Amygdala (tissue), 56 donors: ENCODE results near the gene CACNB1.

Experiments
- DNase-seq, 56 donors: peaks; one replicate each; lab custom pipeline; 2025; lab: John Stamatoyannopoulos, UW

Gene CACNB1

GRCh38 chr17:39208136-39208535 is 10.7 kb upstream of the CACNB1 start:
- peak in 32 of 56 donors; percentile 12 to 72 (median 48) for DNase-seq

GRCh38 chr17:39205112-39205526 is 7.7 kb upstream of the CACNB1 start:
- DNase-seq = no peak

- DNase-seq = no peak
These were observed 6.8 kb upstream of the CACNB1 start for GRCh38 chr17:39204245-39204644.

GRCh38 chr17:39200957-39201510 is 3.6 kb upstream of the CACNB1 start:
- DNase-seq = no peak

- DNase-seq = peak in 51 of 56 donors; percentile 29 to 90 (median 75)
These were observed 2.8 kb upstream of the CACNB1 start, which contains the start of gene RPL19 for GRCh38 chr17:39200070-39200879. RPL19 (plus strand) TSS chr17:39200283; CDS start chr17:39200345, 62 bp downstream.

- DNase-seq = peak in 52 of 56 donors; percentile 48 to 91 (median 80)
These were observed 2.3 kb upstream of the CACNB1 start for GRCh38 chr17:39199820-39200069.

- no peak for DNase-seq
These were observed 707 bp upstream of the CACNB1 start for GRCh38 chr17:39198186-39198566.

GRCh38 chr17:39196808-39197291 is 619 bp downstream of the CACNB1 start:
- peak in 3 of 56 donors; percentile 29 to 77 (median 41) for DNase-seq

GRCh38 chr17:39196241-39196807 is 1.1 kb downstream of the CACNB1 start:
- peak in 2 of 56 donors; percentile 44 to 77 for DNase-seq

GRCh38 chr17:39195568-39196160 is 1.8 kb downstream of the CACNB1 start:
- peak in 4 of 56 donors; percentile 22 to 49 (median 40) for DNase-seq

GRCh38 chr17:39194985-39195524 is 2.4 kb downstream of the CACNB1 start:
- peak in 45 of 56 donors; percentile 23 to 80 (median 57) for DNase-seq

GRCh38 chr17:39194089-39194984 is 3.1 kb downstream of the CACNB1 start:
- DNase-seq = peak in 51 of 56 donors; percentile 27 to 87 (median 65)

GRCh38 chr17:39193346-39193745 is 4.1 kb downstream of the CACNB1 start:
- no peak for DNase-seq

GRCh38 chr17:39192901-39193300 is 4.6 kb downstream of the CACNB1 start:
- no peak for DNase-seq

GRCh38 chr17:39191750-39192510 is 5.5 kb downstream of the CACNB1 start:
- DNase-seq = no peak

- no peak for DNase-seq
These were observed 10.2 kb downstream of the CACNB1 start for GRCh38 chr17:39187152-39187830.

GRCh38 chr17:39186481-39187002 is 10.9 kb downstream of the CACNB1 start:
- peak in 2 of 56 donors; percentile 25 to 33 for DNase-seq

- no peak for DNase-seq
These were observed 13.7 kb downstream of the CACNB1 start for GRCh38 chr17:39183720-39184119.
